WTC11 (cell line): ENCODE measurements around the gene PDXK.

Experiments used
- ETV6 ChIP-seq: sonication (generic); formaldehyde crosslinking; IDR thresholded peaks from 2 replicates; pipeline ENCODE4 v1.8.1; 2022; ENCODE audit warnings: mild to moderate bottlenecking, missing genetic modification reagents
- FOXP1 ChIP-seq: sonication (generic); formaldehyde crosslinking; IDR thresholded peaks from 2 replicates; pipeline ENCODE4 v1.8.0; 2022; ENCODE audit warnings: missing genetic modification reagents, mild to moderate bottlenecking, moderate library complexity, borderline replicate concordance
- NFE2L1 ChIP-seq: sonication (generic); formaldehyde crosslinking; IDR thresholded peaks from 2 replicates; pipeline ENCODE4 v1.8.1; 2023; ENCODE audit warnings: missing genetic modification reagents
- RELA ChIP-seq: sonication (generic); formaldehyde crosslinking; IDR thresholded peaks from 2 replicates; pipeline ENCODE4 v1.8.1; 2022; ENCODE audit warnings: missing genetic modification reagents, mild to moderate bottlenecking, borderline replicate concordance
- TP53 ChIP-seq: sonication (generic); formaldehyde crosslinking; IDR thresholded peaks from 2 replicates; pipeline ENCODE4 v1.8.1; 2023; ENCODE audit warnings: mild to moderate bottlenecking, missing genetic modification reagents
- TF ChIP-seq, protein P1 (sequence below): sonication (generic); formaldehyde crosslinking; IDR thresholded peaks from 2 replicates; pipeline ENCODE4 v1.8.1; 2023; ENCODE audit warnings: mild to moderate bottlenecking, missing genetic modification reagents, moderate library complexity
- TF ChIP-seq, protein P2 (sequence below): fragments of 200-600 bp; IDR thresholded peaks from 2 replicates; pipeline ENCODE4 v1.8.0; 2022; ENCODE audit warnings: antibody characterized with exemption
- TF ChIP-seq, protein P3 (sequence below): sonication (generic); formaldehyde crosslinking; IDR thresholded peaks from 2 replicates; pipeline ENCODE4 v1.8.1; 2023; ENCODE audit warnings: mild to moderate bottlenecking, moderate library complexity, missing genetic modification reagents
- TF ChIP-seq, protein P4 (sequence below): sonication (generic); formaldehyde crosslinking; IDR thresholded peaks from 2 replicates; pipeline ENCODE4 v1.8.1; 2022; ENCODE audit warnings: low read depth, missing genetic modification reagents, borderline replicate concordance
- TF ChIP-seq, protein P5 (sequence below): sonication (generic); formaldehyde crosslinking; conservative IDR thresholded peaks from 2 replicates; pipeline ENCODE4 v1.8.1; 2022; ENCODE audit warnings: mild to moderate bottlenecking, missing genetic modification reagents

DNA sequence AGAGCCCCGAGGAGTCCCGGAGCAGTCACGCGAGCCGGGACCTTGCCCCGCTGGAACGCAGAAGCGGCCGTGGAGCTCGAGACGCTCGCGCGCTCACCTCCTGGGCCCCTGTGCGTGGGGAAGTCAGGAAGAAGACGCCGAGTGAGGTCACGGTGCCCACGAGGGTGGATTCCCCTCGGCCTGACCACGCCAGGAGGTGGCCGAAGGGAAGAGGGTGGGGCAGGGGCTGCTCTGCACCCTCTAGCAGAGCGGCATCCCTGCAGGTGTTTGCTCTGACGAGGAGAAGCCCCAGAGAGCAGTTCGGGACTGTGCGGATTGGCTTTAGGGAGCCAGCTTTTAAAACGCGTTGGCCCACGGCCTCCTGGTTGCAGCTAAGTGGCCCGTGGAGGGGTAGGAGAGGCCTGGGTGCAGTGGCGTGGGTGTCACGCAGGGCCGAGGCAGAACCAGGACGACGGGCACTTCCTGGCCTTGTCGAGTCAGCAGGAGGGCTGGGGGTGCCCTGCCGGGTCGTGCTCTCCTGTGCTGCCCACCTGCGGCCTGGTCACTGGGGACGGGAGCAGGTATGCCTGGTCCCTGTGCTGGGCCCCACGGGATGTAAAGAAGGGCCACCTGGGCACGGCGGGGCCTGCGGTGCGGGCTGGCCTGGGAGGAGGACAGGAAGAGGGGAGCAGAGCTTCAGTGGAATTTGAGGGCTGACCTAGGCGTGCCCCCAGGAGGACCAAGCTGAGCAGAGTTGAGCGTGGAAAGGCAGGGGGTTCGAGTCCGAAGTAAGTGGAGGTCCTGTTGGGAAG, 1.0 kb downstream of the PDXK start:
- TF ChIP-seq, protein P1, sequence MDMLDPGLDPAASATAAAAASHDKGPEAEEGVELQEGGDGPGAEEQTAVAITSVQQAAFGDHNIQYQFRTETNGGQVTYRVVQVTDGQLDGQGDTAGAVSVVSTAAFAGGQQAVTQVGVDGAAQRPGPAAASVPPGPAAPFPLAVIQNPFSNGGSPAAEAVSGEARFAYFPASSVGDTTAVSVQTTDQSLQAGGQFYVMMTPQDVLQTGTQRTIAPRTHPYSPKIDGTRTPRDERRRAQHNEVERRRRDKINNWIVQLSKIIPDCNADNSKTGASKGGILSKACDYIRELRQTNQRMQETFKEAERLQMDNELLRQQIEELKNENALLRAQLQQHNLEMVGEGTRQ (CRISPR knock-in tag), result no peak
- TF ChIP-seq, protein P2, sequence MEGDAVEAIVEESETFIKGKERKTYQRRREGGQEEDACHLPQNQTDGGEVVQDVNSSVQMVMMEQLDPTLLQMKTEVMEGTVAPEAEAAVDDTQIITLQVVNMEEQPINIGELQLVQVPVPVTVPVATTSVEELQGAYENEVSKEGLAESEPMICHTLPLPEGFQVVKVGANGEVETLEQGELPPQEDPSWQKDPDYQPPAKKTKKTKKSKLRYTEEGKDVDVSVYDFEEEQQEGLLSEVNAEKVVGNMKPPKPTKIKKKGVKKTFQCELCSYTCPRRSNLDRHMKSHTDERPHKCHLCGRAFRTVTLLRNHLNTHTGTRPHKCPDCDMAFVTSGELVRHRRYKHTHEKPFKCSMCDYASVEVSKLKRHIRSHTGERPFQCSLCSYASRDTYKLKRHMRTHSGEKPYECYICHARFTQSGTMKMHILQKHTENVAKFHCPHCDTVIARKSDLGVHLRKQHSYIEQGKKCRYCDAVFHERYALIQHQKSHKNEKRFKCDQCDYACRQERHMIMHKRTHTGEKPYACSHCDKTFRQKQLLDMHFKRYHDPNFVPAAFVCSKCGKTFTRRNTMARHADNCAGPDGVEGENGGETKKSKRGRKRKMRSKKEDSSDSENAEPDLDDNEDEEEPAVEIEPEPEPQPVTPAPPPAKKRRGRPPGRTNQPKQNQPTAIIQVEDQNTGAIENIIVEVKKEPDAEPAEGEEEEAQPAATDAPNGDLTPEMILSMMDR, result no peak
- no peak for TF ChIP-seq NFE2L1 (CRISPR knock-in tag)
- TF ChIP-seq, protein P3, sequence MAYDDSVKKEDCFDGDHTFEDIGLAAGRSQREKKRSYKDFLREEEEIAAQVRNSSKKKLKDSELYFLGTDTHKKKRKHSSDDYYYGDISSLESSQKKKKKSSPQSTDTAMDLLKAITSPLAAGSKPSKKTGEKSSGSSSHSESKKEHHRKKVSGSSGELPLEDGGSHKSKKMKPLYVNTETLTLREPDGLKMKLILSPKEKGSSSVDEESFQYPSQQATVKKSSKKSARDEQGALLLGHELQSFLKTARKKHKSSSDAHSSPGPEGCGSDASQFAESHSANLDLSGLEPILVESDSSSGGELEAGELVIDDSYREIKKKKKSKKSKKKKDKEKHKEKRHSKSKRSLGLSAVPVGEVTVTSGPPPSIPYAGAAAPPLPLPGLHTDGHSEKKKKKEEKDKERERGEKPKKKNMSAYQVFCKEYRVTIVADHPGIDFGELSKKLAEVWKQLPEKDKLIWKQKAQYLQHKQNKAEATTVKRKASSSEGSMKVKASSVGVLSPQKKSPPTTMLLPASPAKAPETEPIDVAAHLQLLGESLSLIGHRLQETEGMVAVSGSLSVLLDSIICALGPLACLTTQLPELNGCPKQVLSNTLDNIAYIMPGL (CRISPR knock-in tag), result no peak
- TF ChIP-seq RELA (CRISPR knock-in tag), result no peak
- no peak; the same call in 1 of the 2 replicates for TF ChIP-seq ETV6 (CRISPR knock-in tag)
- TF ChIP-seq, protein P4, sequence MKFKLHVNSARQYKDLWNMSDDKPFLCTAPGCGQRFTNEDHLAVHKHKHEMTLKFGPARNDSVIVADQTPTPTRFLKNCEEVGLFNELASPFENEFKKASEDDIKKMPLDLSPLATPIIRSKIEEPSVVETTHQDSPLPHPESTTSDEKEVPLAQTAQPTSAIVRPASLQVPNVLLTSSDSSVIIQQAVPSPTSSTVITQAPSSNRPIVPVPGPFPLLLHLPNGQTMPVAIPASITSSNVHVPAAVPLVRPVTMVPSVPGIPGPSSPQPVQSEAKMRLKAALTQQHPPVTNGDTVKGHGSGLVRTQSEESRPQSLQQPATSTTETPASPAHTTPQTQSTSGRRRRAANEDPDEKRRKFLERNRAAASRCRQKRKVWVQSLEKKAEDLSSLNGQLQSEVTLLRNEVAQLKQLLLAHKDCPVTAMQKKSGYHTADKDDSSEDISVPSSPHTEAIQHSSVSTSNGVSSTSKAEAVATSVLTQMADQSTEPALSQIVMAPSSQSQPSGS (CRISPR knock-in tag), result no peak
- TF ChIP-seq FOXP1 (CRISPR knock-in tag), result no peak
- TF ChIP-seq TP53, result no peak
- TF ChIP-seq, protein P5, sequence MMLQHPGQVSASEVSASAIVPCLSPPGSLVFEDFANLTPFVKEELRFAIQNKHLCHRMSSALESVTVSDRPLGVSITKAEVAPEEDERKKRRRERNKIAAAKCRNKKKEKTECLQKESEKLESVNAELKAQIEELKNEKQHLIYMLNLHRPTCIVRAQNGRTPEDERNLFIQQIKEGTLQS (CRISPR knock-in tag), result no peak
